ENCODE results near the gene MTAP.

MTAP gene

DNA sequence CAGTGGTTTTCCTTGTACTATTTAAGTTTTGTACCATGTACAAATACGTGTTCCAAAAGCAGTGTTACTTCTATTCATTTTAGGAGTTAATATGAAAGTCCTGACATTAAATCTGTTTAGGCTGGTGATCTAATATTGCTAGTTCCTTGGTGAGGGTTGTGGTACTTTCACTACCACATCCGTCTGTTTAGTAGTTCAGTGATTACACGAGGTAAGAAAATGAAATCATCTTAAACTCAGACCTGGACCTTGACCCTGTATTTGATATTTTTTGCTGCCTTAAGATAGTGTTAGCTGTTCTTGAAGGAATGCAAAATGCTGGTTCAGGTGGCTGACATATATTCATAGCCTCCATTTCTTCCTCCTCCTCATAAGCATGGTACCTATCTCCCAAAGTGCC, 50.3 kb downstream of the MTAP start:
- DNase-seq (ENCODE audit: low spot score): no peak

DNA sequence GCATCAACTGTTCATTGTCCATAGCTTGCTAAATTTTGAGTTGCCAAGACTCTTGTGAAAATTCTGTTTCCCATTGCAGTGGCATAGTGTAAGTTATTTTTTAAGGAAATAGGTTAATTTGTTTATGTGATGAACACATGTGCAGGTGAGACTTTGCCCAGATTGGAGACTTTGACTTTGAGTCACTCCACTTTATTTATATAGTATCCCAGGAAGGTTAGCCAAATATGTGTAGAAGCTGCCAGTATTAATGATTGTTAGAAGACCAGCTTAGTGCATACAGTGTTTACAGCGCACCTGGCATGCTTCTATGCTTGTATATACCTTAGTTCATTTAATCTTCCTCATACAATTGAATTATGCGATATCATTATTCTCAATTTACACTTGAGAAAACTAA, 51.0 kb downstream of the MTAP start:
- no peak for DNase-seq (ENCODE audit: low spot score)

DNA sequence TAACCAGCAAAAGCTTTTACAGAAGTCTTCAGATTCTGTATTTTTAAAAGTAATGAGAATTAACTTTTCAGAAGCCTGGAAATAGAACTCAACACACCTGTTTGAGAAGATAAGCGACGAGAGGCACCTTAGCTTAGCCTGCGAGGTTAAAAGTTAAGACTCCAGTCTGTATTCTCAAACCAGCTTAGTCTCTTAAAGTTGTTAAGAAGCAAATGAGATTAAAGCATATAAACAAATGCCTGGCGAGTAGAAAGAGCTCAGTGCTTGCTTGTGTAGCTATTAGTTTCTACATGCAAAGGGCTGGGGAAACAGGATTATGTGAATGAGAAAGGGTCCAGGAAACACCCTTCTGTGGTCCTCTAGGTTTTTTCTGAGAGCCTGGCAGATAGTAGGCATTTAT, 51.7 kb downstream of the MTAP start:
- DNase-seq (ENCODE audit: low spot score): no peak

DNA sequence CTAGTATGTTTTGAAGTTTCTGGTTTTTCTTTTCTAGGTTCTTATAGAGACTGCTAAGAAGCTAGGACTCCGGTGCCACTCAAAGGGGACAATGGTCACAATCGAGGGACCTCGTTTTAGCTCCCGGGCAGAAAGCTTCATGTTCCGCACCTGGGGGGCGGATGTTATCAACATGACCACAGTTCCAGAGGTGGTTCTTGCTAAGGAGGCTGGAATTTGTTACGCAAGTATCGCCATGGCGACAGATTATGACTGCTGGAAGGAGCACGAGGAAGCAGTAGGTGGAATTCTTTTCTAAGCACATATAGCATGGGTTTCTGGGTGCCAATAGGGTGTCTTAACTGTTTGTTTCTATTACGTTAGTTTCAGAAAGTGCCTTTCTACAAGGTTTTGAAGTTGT, 52.2 kb downstream of the MTAP start:
- DNase-seq (ENCODE audit: low spot score): no peak

DNA sequence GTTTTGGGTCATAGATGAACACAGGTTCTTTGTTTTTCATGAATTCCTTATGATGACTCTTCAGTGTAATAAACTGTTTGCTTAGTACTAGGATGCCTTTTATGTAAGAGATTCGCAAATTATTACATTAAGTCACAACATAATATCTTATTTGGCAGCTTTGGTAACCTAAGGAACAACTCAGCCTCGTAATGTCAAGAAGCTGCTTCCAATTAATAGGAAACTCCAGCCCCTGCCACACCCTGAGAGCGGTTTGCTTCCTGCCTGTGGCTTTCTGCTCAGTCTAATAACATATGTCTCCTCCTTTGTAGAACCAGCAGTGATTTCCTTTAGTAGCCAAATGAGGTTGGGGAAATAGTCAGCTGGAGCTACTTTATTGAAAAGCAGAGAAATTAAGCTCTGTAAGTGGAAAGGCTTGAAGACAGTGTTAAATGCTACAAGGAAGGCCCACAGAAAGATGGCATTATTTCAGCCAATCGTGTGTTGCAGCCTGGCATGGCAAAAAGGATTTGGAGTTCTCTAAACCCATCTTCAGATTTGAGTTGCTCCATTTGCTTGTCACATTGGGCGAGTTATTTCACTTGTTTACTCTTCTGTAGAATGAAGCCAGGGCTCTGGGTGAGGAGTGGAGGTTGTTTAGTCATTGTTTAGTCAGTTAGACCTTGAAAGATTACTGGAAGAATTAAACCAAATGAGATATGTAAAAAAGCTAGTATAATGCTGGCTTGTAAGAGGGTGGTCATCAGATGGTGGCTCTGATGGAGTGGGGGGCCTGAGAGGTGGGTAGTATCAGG, 54.1 kb downstream of the MTAP start:
- DNase-seq (ENCODE audit: low spot score): no peak

DNA sequence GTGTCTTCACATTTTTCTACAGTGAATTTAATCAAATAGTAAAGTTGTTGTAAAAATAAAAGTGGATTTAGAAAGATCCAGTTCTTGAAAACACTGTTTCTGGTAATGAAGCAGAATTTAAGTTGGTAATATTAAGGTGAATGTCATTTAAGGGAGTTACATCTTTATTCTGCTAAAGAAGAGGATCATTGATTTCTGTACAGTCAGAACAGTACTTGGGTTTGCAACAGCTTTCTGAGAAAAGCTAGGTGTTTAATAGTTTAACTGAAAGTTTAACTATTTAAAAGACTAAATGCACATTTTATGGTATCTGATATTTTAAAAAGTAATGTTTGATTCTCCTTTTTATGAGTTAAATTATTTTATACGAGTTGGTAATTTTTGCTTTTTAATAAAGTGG, 60.4 kb downstream of the MTAP start:
- DNase-seq (ENCODE audit: low spot score): no peak

DNA sequence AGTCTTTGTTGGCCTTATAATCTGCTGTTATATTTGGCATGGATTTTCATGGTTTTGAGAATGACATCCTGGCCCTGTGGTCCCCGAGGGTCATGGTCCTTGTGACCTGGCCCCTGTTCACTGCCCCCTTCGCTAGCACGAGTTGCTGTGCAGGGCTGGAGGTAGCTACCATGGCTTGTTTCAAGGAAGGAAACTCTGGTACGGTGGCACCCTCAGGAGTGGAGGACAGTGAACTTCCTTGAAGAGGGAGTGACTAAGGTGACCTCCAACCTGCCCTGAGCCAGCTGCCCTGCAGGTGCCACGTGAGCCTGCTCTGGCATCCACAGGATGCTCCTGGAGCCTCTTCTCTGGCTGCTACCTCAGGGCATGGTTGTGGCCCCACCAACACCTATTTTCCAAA, 62.1 kb downstream of the MTAP start:
- no peak for DNase-seq (ENCODE audit: low spot score)

DNA sequence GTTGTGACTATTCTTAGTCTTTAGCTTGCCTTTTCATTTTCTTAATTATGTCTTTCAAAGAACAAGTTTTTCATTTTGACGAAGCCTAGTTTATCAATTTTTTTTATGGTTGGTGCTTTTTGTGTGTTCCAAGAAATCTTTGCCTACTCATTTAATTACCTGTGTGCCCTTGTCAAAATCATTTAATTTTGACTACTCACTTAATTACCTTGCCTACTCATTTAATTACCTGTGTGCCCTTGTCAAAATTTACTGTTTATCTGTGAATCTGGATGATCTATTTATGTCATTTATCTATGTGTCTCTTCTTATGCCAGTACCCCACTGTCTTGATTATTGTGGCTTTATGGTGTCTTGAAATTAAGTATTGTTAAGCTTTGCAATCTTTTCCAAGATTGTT, 63.9 kb downstream of the MTAP start:
- DNase-seq (ENCODE audit: low spot score): no peak

DNA sequence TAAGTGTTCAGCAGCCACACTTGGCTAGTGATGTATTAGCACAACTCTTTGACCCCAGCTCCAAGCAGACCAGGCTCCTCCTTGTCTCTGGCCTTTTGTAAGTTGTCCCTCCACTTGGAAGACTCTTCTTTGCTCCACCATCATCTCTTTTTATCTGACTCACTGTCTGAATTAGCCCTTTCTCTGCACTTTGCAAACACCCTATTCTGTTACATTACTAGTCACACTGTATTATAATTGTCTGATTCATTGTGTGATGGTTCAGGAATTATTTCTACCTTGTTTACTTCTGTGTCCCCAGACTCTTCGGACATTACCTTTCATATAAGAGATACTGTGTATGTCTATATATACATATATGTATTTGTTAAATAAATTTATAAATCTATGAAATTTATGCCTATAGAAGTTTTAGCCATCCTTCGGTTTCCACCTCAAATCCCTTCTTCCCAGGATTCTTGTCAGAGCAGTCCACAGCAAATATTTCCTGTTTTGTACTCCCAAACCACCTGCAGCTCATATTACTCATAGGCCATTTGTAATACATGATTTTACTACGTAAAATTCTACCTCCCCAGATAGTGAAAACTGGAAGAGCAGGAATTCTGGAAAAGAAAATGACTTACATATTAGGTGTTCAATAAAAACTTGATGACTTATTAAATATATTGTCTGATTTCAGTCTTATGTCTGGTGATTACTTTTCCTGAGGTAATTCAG, 69.0 kb downstream of the MTAP start:
- DNase-seq (ENCODE audit: low spot score): no peak

DNA sequence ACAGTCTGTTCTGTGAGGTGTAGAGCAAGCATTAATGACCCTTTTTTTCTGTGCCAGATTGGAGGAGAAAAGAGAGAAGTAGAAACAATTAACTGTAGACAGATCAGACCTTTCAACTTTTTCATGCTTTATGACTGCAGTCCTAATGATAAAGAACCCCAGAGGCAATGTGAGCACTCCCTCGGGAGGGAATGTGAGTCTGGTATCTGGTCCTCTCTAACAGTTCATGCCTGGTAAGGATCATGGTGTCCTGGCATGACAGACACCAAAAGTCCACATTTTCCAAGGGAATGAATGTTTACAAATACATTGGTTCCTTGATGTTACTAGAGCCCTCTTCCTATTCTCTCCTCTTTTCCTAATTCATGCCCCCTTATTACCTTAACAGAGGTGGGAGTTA, 70.3 kb downstream of the MTAP start:
- no peak for DNase-seq (ENCODE audit: low spot score)

DNA sequence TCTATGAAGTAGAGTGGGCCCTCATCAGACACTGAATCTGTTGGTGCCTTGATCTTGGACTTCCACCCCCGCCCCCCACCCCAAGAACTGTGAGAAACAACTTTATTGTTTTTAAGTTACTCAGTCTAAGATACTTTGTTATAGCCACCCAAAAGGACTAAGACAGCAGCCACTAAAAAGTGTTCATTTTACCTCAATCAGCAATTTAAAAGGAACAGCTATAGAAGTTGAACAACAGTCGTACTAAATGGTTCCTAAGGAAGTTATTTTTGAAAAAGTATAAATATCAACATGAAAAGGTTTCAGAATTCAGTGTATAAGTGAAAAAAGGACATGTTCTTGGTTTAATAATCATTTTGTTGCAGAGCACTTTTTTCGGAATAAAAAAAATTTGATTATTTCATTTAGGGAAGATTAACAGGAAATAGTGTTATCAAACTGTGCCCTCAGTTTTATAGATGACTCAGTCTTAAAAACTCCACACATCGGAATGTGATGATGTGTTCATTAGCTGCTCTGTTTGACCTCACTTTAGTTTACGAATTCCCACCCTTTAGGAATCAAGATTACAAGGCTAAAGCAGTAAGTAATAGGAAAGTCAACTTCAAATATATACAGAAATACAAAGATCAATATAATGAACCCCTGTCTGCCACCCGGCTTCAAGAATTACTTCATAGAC, 71.2 kb downstream of the MTAP start:
- no peak for DNase-seq (ENCODE audit: low spot score)

DNA sequence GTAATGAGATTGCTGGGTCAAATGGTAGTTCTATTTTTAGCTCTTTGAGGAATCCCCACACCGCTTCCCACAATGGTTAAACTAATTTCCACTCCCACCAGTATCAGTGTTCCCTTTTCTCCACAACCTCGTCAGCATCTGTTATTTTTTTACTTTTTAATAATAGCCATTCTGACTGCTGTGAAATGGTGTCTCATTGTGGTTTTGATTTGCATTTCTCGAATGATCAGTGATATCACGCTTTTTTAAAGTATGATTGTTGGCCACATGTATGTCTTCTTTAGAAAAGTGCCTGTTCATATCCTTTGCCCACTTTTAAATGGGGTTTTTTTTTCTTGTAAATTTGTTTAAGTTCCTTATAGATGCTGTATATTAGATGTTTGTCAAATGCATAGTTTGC, 73.5 kb downstream of the MTAP start:
- DNase-seq (ENCODE audit: low spot score): no peak

DNA sequence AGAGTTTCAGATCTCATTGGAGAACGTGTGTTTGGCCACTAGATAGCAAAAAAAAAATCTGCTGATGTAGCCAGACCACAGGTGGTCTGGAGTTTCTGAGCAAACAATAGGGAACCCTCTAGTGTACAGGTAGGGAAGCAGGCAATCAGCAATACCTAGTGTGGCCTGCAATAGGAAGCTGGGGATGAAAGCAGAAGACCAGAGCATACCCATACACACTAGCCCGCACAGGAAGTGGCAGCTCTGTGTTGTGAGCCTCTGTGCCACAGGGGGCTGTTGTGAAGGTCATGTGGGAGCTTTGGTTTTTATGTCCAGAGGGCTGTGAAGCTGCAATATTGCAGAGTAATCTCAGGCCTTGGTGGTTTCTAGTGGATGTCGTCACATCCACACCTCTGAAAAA, 81.2 kb downstream of the MTAP start:
- DNase-seq (ENCODE audit: low spot score): no peak

DNA sequence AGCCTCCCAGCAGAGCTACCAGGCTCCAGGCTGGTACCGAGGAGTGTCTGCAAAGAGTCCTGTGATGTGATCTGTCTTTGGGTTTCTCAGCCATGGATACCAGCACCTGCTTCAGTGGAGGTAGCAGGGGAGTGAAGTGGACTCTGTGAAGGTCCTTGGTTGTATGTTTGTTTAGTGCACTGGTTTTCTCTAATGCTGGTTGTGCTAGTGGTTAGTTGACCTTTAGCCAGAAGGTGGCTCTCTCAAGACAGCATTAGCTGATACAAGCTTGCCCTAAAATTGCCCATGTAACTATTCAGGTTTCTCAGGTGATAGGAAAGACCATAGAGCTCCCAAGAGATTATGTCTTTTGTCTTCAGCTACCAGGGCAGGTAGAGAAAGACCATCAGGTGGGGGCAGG, 87.2 kb downstream of the MTAP start:
- no peak for DNase-seq (ENCODE audit: low spot score)

DNA sequence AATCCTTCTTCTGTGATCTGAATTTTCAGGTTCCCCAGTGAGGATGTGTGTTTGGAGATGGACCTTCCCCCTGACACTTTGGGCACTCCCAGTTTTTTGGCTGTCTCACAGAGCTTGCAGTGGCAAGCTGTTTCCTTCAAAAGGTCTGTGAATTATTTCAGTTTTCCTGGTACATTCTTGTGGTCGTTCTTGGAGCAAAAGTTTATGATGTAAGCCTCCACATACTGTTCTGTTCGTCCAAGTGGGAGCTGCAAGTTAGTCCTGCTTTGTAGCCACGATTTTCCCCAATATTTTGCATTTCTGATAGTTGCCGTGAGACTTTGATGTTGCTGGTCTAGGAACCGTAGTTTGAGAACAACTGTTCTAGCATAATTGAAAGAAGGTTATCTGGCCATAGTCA, 88.3 kb downstream of the MTAP start:
- no peak for DNase-seq (ENCODE audit: low spot score)

DNA sequence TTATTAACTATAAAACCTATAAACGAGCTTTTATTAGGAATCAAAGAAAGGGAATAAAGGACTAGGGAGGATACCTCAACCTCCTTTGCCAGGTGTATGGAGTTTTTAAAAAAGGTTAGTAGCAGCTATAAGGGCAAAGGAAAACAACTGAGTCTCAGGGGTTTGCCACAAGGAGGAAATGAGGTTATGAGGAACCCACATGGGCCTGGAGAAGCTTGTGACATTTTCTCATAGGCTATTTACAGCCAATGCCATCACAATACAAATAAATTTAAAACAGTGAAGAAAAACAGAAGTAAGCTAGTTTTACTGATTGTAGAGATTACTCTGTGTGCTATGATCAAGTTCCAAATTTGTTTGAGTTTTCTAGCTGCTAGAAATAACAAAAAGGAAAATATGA, 99.1 kb downstream of the MTAP start:
- no peak for DNase-seq (ENCODE audit: low spot score)

DNA sequence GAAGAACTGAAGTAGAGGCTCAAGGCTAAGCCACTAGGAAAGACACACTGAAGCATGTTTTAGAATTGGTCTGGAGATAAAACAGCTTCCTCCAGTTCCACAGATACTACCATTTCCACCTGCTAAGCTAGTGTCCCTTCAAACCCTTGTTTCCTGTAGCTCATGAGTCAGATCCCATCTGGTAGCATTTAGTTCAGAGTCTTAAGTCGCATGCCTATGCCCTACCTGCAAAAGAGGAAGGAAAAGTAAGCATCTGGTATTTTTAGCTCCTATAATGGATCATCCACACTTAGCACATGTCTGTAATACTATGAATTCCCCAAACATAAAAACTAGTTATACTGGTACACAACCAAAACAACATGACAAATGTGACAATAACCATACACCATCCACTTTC, 99.7 kb downstream of the MTAP start:
- DNase-seq (ENCODE audit: low spot score): no peak

DNA sequence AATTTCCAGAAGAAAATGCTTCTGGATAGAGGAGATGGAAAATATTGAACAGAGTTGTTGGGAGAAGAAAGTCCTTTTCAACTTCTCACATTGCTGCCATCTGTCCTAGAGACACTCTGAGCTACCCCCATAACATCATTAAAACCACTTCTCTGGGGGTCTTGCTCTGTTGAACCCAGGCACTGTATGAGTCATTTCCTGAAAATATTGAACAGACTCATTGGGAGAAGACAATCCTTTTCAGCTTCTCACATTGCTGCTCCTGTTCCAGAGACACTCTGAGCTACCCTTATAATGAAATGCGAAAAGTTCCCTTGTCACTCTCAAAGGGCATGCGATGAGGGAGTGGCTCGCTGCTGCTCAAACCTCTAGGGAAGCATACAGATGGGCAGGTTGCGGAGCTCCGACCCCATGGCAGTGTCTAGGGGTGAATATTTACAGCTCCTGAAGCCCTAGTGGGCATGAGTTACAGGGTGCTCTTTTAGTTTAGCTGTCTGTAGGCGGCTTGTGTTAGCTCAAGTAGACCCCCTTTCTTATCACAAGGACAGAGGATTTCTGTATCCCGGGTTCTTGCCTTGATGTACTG, 101.0 kb downstream of the MTAP start:
- no peak for DNase-seq (ENCODE audit: low spot score)

DNA sequence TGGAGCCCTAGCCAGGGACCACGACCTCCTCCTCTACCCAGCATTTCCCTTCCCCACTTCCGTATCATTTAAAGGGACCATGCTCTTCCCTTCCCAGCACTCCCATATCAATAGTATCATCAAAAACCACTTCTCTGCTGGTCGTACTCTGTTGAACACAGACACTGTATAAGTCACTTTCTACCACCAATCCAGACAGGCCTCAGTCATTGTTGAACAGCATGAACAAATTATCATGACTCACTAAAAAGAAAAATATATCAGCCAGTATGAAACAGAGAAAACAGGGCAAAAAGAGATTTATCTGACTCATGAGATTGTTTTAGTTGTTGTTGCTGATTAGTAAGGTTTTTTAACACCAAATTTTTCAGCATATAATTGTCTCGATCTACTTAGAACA, 101.9 kb downstream of the MTAP start:
- no peak for DNase-seq (ENCODE audit: low spot score)

DNA sequence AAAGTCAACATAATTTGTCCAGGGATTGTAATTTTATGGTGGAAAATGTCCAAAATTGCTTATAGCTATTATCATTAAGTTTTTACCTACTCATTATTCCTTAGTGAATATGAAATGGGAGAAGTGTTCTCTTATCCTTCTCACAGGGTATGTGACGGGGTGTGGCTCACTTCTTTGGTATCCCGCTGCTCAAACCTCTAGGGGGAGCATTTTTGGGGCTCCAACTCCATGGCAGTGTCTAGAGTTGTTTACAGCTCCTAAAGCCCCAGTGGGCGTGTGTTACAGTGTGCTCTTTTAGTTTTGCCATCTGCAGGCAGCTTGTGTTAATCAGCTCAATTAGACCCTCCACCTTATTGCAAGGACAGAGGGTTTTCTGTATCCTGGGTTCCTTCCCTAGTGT, 102.3 kb downstream of the MTAP start:
- DNase-seq (ENCODE audit: low spot score): no peak

DNA sequence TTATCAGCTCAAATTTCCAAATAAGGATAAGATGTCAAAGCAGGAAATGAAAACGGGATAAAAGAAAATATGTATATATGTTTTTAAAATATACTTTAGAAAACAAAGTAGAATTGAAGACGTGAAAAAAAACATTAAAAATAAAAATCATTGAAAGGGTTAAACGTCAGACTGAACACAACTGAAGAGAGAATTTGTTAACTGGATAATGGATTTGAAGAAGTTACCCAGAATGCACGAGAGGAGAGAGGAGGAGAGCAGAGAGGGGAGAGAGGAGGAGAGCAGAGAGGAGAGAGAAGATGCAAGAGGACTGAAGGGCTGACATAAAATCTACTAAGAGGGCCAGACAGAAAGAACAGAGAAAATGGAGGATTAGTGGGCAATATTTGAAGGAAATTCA, 103.8 kb downstream of the MTAP start:
- DNase-seq (ENCODE audit: low spot score): no peak

DNA sequence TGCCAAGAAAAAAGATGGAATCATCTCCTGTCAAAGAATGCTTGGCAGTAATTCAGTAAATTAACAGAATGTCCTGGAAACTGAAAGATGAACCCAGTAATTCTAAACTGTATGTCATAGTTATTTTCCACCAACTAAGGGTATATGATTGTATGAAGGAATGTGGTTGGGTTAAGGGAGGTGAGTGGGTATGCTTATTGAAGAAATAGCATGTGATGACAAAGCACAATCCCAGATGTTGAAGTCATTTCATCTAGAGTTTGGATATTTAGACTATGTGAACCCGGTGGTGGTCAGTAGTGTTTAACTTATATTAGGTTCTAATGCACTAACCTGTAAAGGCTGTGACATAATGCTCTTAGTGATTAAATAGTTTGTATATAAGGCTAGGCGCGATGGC, 104.4 kb downstream of the MTAP start:
- no peak for DNase-seq (ENCODE audit: low spot score)

All from CD4-positive, alpha-beta T cell treated with Interleukin-6 at 100 ng/mL for 8 hours (primary cell).